HG03103 (cell line): ENCODE data around the gene RPL35.

Experiments used
- ATAC-seq: cut with Tn5 transposase; IDR thresholded peaks from one replicate; pipeline ENCODE4 v1.9.1; 2021; ENCODE audit warnings: low read depth; ENCODE audit not compliant: unreplicated experiment

Gene RPL35

DNA sequence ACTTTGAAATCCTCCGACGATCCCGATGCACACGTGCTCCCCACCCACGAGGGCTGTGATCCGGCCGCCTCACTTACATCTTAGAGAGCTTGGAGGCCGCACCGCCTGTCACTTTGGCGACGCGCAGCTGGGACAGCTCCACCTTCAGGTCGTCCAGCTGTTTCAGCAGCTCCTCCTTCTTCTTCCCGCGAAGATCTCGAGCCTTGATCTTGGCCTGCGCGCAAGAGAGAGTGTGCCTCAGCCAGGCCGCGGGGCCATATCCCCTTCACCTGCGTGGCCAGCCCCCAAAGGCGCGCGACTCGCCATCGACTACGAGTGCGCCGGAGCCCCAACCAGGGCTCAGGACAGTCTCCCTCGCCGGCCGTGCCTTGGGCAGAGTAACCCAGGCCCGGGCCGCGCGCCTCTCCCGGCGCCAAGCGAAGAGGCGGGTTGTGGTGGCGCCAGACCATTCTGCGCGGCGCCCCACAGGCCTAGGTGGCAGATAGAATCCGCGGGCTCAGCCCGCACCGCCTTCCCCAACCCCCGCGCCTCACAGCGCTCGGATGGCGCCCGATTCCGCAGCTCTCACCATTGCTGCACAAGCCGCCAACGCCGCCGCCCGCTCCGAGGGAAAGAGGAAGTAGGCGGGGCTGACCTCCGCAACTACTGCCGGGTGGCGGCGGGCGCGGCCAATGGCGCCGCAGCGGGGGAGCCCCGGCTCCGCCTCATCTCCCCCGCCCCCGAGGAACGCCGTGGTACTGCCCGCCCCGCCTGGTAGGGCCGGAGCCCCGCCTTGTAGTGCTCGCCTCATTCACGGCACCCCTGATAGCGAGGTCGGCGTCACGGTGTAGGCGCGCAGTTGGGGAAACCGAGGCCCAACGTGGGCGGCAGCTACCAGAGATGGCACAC, at the start of gene RPL35, which contains the start of gene ARPC5L:
RPL35 (minus strand) TSS at position 616 of the 888 bp plus-strand sequence; CDS start at position 571, 45 bp downstream.
ARPC5L (plus strand) TSS at position 789 of the 888 bp plus-strand sequence. CDS start 7,161 bp downstream, outside the sequence.
- peak; percentile 77 for ATAC-seq

DNA sequence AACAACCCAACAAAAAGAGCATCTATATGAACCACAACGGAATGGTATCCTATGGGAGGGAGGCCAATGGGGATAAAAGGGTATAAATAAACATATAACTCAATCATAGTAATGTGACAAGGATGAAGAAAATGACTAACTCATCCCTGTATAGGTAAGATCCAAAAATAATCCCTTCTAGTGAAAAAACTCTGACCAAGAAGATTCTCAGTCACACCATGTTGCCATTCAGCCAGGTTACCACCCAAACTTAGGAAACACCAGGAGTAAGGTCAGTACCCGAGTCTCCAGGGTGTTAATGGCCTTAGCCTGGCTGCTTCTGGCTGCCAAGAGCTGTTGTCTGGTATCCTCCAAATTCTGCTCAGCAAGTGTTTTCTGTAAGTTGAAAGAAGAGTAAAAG, 46.3 kb upstream of the RPL35 start:
- ATAC-seq: no peak

DNA sequence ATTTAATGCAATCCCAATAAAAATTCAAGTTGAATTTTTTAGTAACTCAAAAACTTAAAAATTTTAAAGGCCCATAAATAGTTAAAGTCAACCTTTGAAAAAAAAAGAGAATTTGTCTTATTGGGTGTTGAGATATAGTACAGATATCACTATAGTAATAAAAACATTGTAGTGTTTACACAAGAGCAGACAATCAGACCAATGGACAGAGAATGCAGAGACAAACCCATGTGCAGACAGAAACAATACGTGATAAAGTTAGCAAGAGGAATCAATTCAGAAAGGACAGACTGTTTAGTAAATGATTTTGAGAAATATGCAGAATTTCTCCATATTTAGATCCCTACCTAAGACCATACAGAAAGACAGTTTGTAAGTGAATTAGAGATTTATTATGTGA, 45.2 kb upstream of the RPL35 start:
- no peak for ATAC-seq

DNA sequence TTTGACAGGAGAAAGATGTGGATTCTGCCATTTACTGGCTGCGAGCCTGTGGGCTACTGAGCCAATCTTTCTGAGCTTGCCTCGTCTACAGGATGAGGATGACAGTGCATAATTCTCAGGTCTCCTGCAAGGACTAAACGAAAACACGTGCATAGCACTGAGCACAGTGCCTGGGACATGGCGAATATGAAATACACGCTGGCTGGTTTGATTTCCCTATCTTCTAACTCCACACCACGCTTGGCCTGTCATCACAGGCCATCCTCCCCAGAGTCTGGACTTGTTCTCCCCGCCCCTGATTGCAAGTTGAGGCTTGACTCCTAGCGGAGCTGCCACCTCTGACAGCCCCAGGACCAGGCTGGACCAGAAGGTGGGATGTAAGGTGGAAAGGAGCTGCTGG, 38.1 kb upstream of the RPL35 start:
- ATAC-seq: no peak

DNA sequence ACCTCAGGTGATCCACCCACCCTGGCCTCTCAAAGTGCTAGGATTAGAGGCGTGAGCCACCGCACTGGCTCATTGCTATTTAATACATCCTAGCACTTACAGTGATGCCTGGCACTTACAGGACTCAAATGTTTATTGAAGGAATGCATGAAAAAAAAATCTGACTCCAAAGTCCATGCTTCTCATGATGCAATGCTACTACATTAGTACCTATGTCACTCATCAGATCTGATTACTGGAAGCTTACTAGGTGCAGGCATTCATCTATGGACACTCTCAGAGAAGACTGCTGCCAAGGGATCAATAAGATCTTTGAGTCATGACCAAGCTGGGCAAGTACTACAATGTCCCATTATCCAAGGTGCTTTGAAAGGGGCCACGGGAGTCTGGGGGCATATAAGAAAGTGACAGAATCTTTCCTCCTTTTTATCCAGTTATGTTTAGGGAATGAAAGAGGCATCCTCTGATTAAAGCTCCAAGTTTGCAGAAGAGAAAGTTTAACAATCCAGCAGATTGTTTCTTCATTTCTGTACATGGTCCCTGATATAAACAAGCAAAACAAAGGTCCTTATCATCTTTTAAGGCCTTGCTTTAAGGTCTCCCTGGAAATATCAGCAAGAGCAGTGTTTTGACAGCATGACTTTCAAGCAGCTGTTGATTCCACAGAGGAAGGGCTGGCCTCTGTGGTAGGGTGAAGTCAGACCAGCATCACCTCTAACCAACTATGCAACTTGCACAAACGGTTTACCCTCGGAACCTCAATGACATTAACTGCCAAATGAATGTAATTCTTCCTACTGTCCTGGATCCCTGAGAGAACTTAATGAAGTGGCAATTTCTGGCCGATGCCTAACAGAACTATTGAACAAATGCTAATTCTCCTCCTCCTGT, 36.1 kb upstream of the RPL35 start:
- ATAC-seq: no peak

DNA sequence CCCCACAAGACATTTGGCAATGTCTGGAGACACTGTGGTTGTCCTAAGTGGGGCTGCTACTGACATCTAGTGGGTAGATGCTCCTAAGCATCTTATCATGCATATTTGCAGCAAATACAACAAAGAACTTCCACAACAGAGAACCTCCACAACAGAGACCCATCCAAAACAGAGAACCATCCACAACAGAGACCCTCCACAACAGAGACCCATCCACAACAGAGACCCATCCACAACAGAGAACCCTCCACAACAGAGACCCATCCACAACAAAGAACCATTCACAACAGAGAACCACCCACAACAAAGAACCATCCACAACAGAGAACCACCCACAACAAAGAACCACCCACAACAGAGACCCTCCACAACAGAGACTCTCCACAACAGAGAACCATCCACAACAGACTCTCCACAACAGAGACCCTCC, 33.0 kb upstream of the RPL35 start:
- ATAC-seq: no peak

DNA sequence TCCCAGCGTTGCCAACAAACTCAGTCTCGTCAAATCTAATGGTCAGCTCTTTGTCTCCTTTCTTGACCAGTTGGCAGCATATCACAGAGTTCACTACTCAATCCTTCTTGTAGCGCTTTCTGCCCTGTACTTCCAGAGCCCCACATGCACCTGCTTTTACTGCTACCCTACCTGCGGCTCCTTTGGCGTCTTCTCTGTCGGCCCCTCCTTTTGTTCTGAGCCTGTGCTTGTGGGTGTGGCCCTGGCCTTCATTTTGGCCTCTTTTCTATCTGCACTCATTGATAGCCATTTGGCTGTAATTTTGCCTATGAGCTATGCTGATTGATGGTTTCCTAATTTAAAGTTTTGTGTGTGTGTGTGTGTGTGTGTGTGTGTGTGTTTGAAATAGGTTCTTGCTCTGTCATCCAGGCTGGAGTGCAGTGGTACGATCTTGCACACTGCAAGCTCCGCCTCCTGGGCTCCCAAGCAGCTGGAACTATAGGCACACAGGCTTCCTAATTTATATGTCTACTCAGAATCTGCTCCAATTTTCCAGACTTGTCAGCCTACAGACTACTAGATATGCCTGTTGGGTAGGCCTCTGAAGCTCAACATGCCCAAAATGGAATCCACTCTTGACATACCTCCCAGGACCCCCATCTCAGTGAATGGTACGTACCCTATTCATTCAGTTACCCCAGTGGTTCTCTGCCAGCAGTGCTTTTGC, 32.4 kb upstream of the RPL35 start:
- ATAC-seq: no peak

DNA sequence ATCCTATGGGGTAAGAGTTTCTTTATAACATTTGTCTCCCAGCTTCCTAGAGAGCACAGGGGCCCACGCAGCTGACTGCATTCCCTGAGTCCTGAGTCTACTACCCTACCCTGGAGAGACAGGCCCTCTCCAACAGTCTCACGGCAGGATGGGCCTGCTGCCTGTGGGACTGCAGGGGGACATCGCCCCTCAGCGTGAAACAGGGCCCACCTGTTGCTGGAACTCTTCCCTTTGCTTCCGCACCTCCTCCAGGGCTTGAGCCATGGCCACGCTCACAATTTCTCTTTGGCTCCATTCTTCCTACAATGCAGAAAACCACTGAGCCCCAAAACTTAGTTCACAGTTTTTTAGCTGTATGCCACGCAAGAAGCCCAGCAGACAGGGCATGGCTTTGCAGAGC, 28.4 kb upstream of the RPL35 start:
- no peak for ATAC-seq

DNA sequence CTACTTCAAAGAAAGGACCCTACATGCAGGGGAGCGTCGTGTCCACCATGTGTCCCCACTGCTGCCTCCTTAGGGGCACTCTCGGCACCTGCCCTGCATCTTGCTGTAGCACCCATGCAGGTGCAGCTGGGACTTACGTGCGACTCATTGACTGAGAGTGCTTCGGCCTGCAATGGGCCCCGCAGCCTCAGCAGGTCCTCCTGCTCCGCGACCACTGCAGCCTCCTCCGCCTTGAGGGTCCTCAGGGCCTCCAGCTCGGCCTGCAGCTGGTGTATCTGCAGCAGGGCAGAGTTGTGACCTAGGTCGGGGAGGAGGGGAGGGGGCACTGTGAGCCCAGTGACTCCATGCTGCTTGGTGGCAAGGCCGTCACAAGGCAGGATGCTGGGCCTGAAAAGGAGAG, 27.2 kb upstream of the RPL35 start:
- no peak for ATAC-seq

DNA sequence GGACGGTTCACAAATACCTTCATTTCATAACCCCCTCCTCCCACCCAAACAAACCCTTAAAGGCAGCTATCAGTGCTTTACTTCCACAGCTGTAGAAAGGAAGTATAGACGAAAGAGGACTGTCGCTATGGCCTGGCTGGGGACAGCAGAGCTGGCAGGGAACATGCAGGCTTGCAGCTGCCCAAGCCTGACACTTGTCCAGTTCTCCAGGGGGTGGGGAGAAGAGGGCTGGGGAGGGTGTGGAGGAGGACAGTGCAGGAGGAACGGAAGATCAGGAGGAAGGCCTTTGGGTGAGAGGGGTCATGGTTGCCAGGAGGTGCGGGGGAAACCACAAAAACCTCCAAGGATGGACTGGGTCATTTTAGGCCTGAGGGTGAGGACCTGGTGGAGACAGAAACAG, 26.1 kb upstream of the RPL35 start:
- ATAC-seq: no peak

DNA sequence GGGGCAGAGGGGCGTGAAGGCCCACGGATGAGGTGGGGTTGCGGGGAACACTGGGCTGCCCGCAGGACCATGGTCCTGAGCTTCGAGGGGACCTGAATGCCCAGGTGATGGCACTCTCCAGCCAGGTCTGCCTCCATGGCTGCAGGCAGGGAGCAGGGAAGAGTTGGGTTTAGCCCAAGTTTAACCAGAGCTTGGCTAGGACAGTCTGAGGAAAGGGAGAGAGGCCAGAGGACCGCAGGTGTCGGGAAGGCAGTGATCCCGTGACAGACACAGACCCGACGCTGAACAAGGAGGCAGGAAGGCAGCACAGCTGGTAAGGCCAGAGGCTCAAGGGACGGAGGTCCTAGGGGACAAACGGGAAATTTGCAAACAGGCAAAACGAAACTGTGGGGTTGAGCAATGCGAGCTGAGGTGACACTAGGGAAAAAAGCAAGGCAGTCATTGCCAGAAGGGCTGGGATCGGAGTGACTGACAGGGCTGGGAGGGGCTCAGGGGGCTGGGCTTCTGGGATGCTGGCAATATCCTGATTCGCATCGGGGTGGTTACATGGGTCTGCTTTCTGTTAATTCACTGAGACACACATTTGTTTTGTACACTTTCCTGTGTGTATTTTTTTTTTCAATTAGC, 25.2 kb upstream of the RPL35 start:
- ATAC-seq: no peak

DNA sequence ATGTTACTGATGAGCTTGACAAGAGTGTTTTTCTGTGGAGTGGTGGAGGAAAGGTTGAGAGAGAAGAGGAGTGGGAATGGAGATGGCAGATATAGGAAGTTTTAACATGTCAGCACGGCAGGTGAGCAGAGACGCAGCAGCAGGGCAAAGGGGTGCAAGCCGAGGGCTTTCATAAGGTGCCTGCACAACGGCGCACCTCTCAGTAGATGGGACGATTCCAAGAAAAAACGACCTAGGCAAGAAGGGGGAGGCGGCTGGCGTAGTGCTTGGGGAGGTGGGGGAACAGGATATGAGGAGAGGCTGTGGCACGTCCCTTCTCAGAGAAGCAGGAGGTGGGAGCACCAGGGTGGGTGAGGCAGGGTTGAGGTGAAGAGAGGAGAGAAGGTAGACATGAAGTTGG, 24.7 kb upstream of the RPL35 start:
- ATAC-seq: no peak

DNA sequence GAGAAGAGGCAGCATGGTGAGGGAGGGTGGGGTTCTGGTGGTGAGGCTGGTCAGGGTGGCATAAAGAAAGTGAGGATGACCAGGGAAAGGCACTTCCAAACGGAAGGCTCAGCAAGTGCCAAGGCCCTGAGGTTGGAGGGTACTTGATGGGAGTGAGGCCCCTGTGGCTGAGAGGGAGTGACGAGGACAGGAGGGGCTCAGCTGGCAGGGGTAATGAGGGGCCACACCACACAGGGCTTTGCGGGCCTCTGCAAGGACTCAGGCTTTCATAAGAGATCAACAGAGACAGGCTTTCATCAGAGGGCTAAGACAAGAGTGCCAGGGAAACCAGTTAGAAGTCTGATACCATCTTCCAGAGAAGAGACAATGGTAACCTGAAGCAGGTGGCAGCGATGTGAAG, 23.8 kb upstream of the RPL35 start:
- no peak for ATAC-seq

DNA sequence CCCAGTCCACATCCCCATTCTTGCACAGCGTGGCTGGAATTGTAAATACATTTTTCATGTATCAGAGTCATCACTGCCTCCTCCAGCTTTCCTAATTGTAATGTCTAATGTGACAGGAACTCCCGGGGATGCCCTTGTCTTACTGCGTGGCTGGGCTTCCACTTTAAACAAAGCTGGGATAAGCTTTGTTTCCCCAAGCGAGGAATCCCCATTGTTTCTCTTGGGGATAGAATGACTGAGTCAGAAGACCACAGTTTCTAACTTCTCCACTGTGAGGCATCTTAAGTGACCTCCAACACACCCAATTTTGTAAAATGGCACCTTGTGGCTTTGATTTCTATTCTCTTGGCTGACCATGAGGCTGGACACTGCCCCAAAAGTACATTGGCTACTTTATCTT, 22.6 kb upstream of the RPL35 start:
- ATAC-seq: no peak

DNA sequence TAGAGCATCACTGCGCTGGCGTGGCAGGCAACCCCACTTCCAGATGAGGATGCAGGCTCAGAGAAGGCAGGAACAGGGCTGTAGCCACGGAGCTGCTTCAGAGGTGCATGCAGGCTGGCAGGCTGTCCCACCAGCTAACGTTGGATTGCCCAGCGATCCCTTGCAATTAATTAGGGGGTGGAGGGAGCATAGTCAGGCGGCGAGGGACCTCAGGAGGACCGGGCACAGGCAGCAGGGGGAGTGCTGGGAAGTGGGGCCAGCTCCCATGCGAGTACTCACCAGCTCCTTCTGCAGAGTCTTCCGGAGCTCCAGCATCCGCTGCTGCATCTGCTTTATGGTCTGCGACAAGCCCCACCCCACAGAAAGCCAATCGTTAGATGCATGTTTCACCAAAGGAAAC, 20.5 kb upstream of the RPL35 start:
- ATAC-seq: no peak

DNA sequence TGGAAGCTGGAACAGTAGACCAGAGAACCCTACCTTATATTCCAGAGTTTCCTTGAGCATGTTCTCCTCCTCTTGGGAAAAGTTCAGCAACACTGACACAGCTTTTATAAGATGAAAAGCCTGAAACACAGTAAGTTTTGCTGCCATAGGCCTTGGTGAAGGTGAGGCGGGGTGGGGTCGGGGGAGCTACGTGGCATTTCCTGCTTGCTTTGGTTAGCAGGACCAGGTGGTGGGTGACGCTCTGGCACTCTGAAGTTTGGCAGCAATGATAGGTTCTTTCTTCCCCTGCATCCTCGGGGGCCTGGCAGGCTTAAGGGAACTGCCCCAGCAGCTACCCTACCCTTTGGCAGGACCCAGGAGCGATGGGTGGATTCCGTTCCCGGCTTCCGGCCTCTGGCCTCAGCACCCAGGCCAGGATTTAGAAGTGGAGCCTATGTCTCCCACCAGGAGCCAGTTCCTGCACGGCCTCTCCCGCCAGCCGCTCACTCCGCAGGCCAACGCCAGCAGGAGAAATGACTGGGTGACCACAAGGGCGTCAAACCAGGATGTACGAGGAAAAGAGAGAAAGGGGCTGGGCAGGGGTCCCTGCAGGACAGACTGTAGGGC, 19.5 kb upstream of the RPL35 start:
- ATAC-seq: no peak

DNA sequence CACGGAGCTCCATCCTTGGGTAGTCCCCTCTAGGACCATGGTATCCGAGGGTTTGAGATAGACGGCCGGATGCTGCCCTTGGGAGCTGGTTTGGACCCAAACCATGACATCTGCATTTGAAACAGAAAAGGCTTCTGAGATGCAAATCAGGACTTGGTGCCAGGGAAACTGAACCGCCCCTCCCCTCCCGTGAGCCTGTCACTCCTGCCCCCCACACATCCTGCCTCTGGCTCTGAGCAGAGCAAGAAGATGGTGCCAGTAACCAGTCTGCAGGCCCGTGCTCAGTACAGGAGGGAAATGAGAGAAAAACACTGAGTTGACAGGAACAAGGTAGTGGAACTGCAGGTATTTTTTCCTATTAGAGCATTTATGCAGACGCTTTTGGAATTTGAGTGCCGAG, 18.7 kb upstream of the RPL35 start:
- ATAC-seq: no peak

DNA sequence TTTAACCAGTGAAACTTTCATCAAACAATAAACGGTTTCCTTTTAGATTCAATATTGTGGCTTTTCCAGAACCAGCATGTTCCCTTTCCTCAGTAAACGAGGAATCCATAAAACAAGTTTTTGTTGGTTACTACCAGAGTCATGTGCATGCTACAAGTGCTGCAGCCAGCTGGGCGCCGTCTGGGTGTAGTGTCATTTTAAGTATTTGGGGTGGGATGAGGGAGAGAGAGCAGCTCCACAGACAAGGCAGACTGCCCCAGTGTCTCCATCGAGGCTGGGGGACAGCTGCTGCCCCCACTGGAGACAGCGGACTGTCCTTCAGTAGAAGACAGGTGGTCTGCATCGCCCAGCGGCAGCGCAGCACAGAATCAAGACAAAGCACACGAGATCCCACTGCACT, 17.5 kb upstream of the RPL35 start:
- no peak for ATAC-seq

DNA sequence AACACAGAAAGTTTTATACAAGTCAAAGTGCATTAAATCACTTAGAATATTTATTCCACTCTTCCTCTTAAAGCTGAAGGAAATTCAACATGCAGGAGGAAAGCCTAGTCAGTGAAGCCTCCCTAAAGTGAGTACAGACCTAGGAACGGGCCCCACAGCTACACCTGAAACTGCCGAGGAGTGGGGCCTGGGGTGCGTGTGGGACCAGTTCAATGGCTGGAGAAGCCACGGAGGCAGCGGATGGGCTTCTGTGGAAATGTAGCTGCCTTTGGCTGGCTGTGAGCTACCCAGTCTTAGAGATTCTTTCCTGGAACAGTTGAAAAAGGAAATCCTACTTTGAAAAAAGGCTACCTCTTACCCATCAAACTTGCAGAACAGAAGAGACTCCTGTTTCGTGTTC, 16.8 kb upstream of the RPL35 start:
- ATAC-seq: no peak

DNA sequence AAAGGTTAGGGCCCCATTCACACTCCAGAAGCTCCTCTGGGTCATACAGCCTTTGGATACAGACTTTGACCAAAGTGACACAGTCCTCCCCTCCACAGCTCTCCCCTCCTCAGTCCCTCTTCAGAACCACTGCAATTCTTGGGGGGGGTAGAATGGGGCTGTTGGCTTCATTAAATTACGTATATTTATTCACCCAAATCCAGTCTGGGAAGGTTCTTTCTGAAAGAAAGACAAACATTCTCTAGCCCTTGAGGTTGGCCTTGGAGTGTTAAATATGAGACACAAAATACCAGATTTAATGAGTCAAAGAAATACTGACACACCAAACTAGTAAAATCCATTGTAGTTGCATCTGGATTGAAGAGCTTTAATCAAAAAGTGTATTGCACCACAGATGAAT, 16.3 kb upstream of the RPL35 start:
- ATAC-seq: no peak
